Suprapubic skin (tissue), 4 donors: ENCODE data around the gene ADARB1. TPM values are rescaled to one million over a fixed set of nuclear protein-coding genes. Genes with fewer than 3 reads are reported as not detected.
A peak's percentile ranks its signal among the peaks of the same experiment; 100 is the strongest.

Experiments
- DNase-seq, 2 donors: peaks; one replicate each; pipeline ENCODE4 v3.0.0-alpha.2; 2019; ENCODE audit warnings: low spot score in 2 of 2
- H3K27ac ChIP-seq: fragments of 200-600 bp; sonication (generic); one replicate; pipeline ENCODE4 v1.5.1; 2019
- H3K27me3 ChIP-seq: fragments of 200-600 bp; sonication (generic); one replicate; pipeline ENCODE4 v1.5.1; 2019
- H3K36me3 ChIP-seq: fragments of 200-600 bp; sonication (generic); one replicate; pipeline ENCODE4 v1.5.1; 2019
- H3K4me1 ChIP-seq: fragments of 200-600 bp; sonication (generic); one replicate; pipeline ENCODE4 v1.5.1; 2019
- H3K4me3 ChIP-seq: fragments of 200-600 bp; sonication (generic); one replicate; pipeline ENCODE4 v1.5.1; 2019; ENCODE audit warnings: mild to moderate bottlenecking
- H3K9me3 ChIP-seq: fragments of 200-600 bp; sonication (generic); one replicate; pipeline ENCODE4 v1.5.1; 2019
- EP300 ChIP-seq: sonication (generic); formaldehyde crosslinking; IDR thresholded peaks from one replicate; pipeline ENCODE4 v1.6.1; 2017; ENCODE audit warnings: antibody characterized with exemption
- POLR2A ChIP-seq, 2 donors: fragments of 450-650 bp; IDR thresholded peaks; one replicate each; pipeline ENCODE4 v1.6.1; 2017; ENCODE audit warnings: antibody characterized with exemption in 2 of 2, mild to moderate bottlenecking in 2 of 2, moderate library complexity in 2 of 2
- POLR2AphosphoS5 ChIP-seq, 3 donors: sonication (generic); formaldehyde crosslinking; IDR thresholded peaks; one replicate each; pipeline ENCODE4 v1.6.1; 2017; ENCODE audit warnings: antibody characterized with exemption in 3 of 3
- WGBS: methylation state at CpG from one replicate; pipeline ENCODE4 v1.1.5; 2018; 5-methylcytosine and 5-hydroxymethylcytosine counted together
- total RNA-seq, 4 donors: library from RNA; depleted of rRNA; stranded (reverse); fragments of >200 nt; gene quantifications; one replicate each; pipeline ENCODE4 v1.1.0, GENCODE V29; 2016
- TF ChIP-seq, protein P1 (sequence below), 2 donors: fragments of 200-600 bp in 1 of 2; fragments of 450-650 bp in 1 of 2; sonication (generic) in 1 of 2; IDR thresholded peaks; one replicate each; pipeline ENCODE4 v1.5.1; 2016 to 2019; ENCODE audit warnings: antibody characterized with exemption in 2 of 2, mild to moderate bottlenecking in 1 of 2, moderate library complexity in 1 of 2

The ADARB1 gene
- total RNA-seq, 4 donors from 2014 or later: 13.2 to 23.6 (median 20.3) TPM

- no peak overlapping the region for H3K27ac ChIP-seq
- no peaks in the 10 kb centered on the region for H3K27me3 ChIP-seq
- H3K9me3 ChIP-seq: no peaks in the 10 kb centered on the region
- peak in 1 of 2 donors; percentile 59 for DNase-seq
- TF ChIP-seq POLR2A (IDR thresholded peaks at IDR 0.05) (no peak), EP300 (no peak), POLR2AphosphoS5 (IDR thresholded peaks at IDR 0.05) (no peak)
- TF ChIP-seq, protein P1, sequence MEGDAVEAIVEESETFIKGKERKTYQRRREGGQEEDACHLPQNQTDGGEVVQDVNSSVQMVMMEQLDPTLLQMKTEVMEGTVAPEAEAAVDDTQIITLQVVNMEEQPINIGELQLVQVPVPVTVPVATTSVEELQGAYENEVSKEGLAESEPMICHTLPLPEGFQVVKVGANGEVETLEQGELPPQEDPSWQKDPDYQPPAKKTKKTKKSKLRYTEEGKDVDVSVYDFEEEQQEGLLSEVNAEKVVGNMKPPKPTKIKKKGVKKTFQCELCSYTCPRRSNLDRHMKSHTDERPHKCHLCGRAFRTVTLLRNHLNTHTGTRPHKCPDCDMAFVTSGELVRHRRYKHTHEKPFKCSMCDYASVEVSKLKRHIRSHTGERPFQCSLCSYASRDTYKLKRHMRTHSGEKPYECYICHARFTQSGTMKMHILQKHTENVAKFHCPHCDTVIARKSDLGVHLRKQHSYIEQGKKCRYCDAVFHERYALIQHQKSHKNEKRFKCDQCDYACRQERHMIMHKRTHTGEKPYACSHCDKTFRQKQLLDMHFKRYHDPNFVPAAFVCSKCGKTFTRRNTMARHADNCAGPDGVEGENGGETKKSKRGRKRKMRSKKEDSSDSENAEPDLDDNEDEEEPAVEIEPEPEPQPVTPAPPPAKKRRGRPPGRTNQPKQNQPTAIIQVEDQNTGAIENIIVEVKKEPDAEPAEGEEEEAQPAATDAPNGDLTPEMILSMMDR (IDR thresholded peaks at IDR 0.05): no peak
- 80% methylated on average over 30 of the region's 30 CpGs for WGBS
- peaks cover 5% of the 10 kb centered on the region for H3K36me3 ChIP-seq
- H3K4me3 ChIP-seq: no peak overlapping the region
- H3K4me1 ChIP-seq: peaks cover 21% of the 10 kb centered on the region
Measured at GRCh38 chr21:45147473-45148315, 73.3 kb downstream of the ADARB1 start.

- peaks cover 21% of the 10 kb centered on the region for H3K4me1 ChIP-seq
- no peak overlapping the region for H3K4me3 ChIP-seq
- no peaks in the 10 kb centered on the region for H3K27me3 ChIP-seq
- H3K27ac ChIP-seq: no peak overlapping the region
- peaks cover 5% of the 10 kb centered on the region for H3K36me3 ChIP-seq
- H3K9me3 ChIP-seq: no peaks in the 10 kb centered on the region
- 53% methylated on average over 13 of the region's 14 CpGs for WGBS
- DNase-seq: peak in 1 of 2 donors; percentile 72
- no peak for TF ChIP-seq POLR2A (IDR thresholded peaks at IDR 0.05)
- no peak for TF ChIP-seq POLR2AphosphoS5 (IDR thresholded peaks at IDR 0.05)
- TF ChIP-seq EP300: no peak
- TF ChIP-seq, protein P1 (IDR thresholded peaks at IDR 0.05): no peak
Measured at GRCh38 chr21:45148316-45148990, 74.1 kb downstream of the ADARB1 start.

- peak in 1 of 2 donors; percentile 45 for DNase-seq
- no peaks in the 10 kb centered on the region for H3K27me3 ChIP-seq
- peaks cover 21% of the 10 kb centered on the region for H3K4me1 ChIP-seq
- no peak for TF ChIP-seq EP300
- no peak for TF ChIP-seq POLR2A (IDR thresholded peaks at IDR 0.05)
- TF ChIP-seq, protein P1 (IDR thresholded peaks at IDR 0.05): no peak
- TF ChIP-seq POLR2AphosphoS5 (IDR thresholded peaks at IDR 0.05): no peak
- H3K4me3 ChIP-seq: no peak overlapping the region
- H3K36me3 ChIP-seq: peaks cover 5% of the 10 kb centered on the region
- WGBS: 60% methylated on average over 5 of the region's 5 CpGs
- H3K27ac ChIP-seq: no peak overlapping the region
- no peaks in the 10 kb centered on the region for H3K9me3 ChIP-seq
Measured at GRCh38 chr21:45149021-45149420, 74.6 kb downstream of the ADARB1 start.

- H3K27ac ChIP-seq: no peak overlapping the region
- 92% methylated on average over 4 of the region's 6 CpGs for WGBS
- peaks cover 21% of the 10 kb centered on the region for H3K4me1 ChIP-seq
- H3K9me3 ChIP-seq: no peaks in the 10 kb centered on the region
- no peak overlapping the region for H3K4me3 ChIP-seq
- H3K36me3 ChIP-seq: peaks cover 5% of the 10 kb centered on the region
- H3K27me3 ChIP-seq: no peaks in the 10 kb centered on the region
- TF ChIP-seq, protein P1 (IDR thresholded peaks at IDR 0.05): no peak
- TF ChIP-seq POLR2AphosphoS5 (IDR thresholded peaks at IDR 0.05) (no peak), EP300 (no peak), POLR2A (IDR thresholded peaks at IDR 0.05) (no peak)
- no peak for DNase-seq
Measured at GRCh38 chr21:45150638-45151131, 76.3 kb downstream of the ADARB1 start.
